SIG-M5 treated with dmso at 0.1 percent for 504 hours (cell line): ENCODE results near the gene DAGLB.
"Not testable (repeated sequence)": the region's sequence is repeated elsewhere in the genome, so short reads cannot be mapped to it uniquely, and the experiment has no call there.

ENCODE experiments used
- DNase-seq: peaks from one replicate; lab custom pipeline; 2025; ENCODE audit not compliant: unreplicated experiment; lab: John Stamatoyannopoulos, UW

DAGLB gene

GRCh38 chr7:6400243-6401105, 47.3 kb downstream of the DAGLB start:
- DNase-seq = not testable (repeated sequence)

DNA sequence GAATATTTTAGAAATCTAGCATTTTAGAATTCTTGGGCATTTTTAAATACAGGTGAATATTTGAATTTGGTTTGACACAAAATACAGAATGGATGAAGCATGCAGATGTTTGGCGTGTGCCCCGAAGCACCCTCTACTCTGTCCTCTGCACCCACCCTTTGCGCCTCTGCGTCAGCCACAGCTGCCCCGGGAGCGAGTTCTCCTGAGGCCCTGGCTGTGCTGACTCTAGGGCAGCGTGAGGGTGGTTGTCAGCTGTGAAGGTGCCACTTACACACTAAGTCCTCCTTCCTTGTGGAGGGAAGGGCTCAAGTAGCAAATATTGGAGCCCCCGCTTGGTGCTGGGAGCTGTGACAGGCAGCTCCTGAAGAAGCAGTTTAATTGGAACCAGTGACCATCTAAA, 48.4 kb downstream of the DAGLB start:
- DNase-seq = no peak

DNA sequence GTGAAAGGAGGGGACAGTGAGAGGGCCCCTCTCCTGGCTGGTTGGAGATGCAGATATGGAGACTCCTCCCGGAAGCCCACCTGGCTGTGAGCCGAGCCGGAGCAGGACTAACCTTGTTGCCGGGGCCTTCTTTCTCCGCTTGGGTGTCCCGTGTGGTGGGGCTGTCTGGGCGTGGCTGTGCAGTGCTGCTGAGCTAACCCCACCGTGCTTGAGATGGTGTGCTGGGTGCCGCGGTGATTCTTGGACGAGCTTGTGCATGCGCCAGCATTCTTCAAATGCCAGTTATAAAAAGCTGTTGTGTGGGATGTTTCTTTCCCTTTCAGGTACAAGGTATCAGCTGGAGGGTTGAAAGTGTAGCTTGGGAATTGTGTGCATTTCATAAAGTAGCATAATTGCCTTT, 48.8 kb downstream of the DAGLB start:
- DNase-seq = no peak

DNA sequence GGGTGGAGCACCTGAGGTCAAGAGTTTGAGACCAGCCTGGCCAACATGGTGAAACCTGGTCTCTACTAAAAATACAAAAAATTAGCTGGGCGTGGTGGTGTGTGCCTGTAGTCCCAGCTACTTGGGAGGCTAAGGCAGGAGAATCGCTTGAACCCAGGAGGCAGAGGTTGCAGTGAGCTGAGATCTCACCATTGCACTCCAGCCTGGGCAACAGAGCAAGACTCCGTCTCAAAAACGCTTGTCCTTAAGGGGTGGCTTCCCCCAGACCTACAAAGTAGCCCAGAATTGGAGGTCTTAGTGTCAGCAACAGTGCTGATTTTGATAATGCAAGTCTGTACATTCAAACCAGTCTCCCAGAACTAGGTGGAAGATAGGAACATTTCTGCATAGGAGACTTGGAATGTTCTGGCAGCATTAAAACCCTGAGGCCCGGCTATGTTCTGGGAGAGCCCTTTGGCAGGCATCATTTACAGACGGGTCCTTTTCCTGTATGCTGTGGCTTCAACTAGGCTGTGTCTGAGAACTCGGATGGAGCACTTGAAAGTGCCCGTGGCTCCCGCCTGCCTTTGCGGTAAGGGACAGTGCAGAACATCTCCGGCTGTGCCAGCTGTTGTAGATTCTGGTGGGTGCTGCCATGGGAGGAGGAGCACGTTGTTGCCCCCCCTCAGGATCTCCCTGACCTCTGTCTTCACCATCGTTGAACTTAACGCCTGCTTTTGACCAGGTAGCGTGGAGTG, 49.8 kb downstream of the DAGLB start:
- DNase-seq = not testable (repeated sequence)

DNA sequence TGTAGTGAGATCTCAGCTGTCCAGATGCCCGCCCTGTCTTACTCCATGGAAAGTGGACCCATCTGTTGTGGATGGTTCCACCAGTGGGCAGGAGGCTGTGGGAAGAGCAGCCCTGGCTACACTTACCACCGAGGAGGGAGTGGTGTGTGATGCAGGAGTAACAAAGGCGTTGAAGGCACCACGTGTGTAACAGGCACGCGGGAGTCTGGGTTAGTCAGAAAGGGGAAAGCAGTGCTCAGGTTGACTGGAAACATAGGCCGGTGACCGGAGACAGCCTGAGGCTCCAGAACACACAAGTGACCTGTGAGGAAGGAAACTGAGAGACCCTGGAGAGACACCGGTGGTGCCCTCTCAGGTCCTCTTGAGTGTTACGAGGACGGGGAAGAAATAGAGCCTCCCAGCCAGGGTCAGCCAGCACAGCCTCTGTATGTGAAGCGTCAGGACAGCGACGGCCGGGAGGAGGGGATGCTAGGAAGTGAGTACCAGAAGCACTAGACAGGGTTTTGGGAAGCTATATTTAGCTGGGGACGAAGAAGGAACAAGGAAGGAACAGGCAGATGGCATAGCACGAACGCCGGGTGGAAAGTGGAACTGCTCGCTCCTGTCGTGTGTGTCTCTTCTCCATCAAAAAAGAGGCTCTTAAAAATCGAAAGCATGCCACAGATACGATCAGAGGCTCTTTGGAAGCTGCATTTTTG, 51.7 kb downstream of the DAGLB start:
- peak; percentile 80 for DNase-seq

DNA sequence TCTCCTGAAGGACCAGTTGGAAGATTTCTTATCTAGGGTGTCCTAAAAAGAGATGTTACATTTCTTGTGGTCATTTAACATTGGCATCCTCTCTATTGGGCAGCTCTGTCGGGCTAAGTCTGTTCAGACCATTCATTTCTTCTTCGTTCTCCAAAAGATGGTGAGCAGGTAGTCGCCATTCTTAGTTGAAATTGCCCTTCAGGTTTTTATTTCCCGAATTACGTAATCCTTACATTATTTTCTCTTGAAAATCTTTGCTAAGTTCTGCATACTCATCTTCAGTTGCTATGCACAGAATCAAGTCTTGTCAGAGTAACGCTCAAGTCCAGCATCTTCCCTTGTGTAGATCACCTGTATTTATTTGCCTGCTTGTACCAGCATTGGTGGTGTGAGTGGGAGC, 53.6 kb downstream of the DAGLB start:
- no peak for DNase-seq

GRCh38 chr7:6393667-6394056, 54.1 kb downstream of the DAGLB start:
- DNase-seq = no peak

DNA sequence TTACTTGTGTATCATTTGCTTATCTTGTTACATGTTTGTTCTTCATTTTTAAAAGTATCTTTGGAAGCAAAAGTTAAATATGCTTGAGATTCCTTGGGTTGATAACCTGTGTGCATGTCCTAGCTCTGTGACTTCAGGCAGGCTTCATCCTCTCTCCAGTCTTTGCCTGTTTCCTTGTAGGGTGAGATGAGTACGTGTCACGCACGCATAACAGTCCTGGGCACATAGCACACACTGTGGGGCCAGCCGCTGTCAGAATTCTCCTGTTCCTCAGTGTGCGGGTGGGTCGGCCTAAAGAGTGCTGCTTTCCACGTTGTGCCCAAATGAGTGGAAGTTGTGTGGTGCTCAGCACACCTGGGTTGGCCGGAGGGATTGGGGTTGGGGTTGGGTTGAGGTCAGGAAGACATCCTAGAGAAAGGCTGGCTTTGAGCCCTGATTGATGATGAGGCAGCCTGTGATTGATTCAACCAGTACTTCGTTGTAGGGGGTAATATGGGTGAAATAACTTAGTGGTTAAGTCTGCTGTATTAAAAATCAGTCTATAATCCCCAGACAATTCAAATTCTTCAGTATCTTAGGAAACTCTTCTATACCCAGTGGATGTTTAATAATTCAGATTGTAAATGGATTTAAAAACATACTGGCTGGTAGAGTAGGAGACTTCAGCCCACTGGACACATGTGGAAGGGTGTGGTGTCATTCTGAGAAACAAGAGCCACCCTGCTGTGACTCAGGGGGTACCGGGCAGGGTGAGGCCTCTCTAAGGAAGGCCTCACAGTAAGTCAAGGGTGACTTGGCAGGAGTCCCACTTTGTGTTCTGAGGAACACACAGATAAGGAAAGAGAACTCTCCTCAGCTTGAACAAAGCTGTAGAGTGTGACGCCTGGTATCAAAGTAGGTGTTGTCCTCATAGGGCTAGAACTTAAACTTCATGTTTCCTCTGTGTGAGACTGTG, 54.8 kb downstream of the DAGLB start:
- peak; percentile 11 for DNase-seq

GRCh38 chr7:6389728-6390127, 58.0 kb downstream of the DAGLB start:
- DNase-seq = no peak

DNA sequence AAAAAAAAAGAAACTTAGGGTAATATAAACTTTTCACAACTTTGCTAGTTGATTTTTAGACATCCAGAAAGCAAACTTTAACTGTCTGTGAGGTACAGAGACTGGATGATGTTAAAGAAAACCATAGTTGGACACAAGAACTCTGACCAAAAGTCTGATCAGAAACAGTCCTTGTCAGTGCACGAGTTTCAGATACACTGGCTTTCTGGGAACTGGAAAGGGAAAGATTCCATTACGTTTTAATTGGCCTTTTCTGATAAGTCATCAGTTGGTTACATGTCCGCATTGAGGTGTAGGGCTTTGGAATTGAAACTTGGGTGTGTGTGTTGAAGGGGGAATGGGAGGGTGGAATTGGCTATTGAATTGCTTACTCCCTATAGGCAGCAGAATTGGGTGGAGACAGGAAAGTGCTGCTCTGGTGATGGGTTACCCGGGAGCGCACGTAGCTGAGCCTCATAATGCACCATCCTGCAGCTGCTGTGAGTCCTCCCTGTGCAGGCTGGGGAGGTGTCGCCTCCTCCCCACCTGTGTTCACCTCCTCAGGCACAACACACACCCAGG, 59.9 kb downstream of the DAGLB start:
- DNase-seq = no peak

- DNase-seq = no peak
Measured at GRCh38 chr7:6386779-6387178, 61.0 kb downstream of the DAGLB start.

GRCh38 chr7:6385909-6386560, 61.7 kb downstream of the DAGLB start:
- no peak for DNase-seq

- DNase-seq = peak; percentile 82
Measured at GRCh38 chr7:6385110-6385781, 62.5 kb downstream of the DAGLB start.

DNA sequence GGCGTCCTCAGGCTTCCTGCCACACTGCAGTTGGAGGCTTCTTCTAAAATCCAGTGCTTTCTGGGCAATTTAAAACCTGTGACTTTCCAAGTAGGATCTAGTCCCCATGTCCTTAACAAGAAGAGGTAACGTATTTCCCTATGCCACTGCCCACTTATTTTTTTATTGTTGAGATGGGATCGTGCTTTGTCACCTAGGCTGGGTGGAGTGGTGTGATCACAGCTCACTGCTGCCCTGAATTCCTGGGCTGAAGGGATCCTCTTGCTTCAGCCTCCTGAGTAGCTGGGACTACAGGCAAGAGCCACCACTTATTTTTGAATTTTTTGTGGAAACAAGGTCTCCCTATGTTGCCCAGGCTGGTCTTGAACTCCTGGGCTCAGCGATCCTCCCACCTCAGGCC, 63.4 kb downstream of the DAGLB start:
- DNase-seq = no peak

GRCh38 chr7:6382817-6383216, 64.9 kb downstream of the DAGLB start:
- DNase-seq = peak; percentile 12

GRCh38 chr7:6381846-6382245, 65.9 kb downstream of the DAGLB start:
- DNase-seq = not testable (repeated sequence)

- DNase-seq = no peak
Measured at GRCh38 chr7:6380310-6381095, 67.3 kb downstream of the DAGLB start.

DNA sequence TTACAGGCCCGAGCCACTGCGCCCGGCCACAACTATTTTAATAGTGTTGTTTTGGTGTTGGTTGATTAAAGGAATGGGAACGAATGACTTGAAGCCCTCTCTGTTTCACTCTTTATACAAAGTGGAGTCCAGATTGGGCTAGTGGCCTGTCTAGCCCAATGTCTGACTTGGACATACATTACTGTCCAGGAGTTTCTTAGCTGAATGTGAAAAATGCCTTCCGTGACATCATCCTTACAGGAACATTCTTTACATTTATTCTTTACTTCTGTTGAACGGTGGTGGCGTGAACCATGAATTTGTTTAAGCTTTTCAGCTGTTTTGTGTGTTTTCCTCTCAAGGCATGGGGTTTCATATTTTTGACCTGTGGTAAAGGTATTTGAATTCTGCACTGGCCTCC, 67.9 kb downstream of the DAGLB start:
- DNase-seq = no peak
